ENCODE measurements around the gene AGTPBP1. TPM values are rescaled to one million over a fixed set of nuclear protein-coding genes. Genes with fewer than 3 reads are reported as not detected.
"Not testable (repeated sequence)": the region's sequence is repeated elsewhere in the genome, so short reads cannot be mapped to it uniquely, and the experiment has no call there.

Gene AGTPBP1
- polyA plus RNA-seq, 3 donors, result 24.0 to 29.9 (median 25.8) TPM

DNA sequence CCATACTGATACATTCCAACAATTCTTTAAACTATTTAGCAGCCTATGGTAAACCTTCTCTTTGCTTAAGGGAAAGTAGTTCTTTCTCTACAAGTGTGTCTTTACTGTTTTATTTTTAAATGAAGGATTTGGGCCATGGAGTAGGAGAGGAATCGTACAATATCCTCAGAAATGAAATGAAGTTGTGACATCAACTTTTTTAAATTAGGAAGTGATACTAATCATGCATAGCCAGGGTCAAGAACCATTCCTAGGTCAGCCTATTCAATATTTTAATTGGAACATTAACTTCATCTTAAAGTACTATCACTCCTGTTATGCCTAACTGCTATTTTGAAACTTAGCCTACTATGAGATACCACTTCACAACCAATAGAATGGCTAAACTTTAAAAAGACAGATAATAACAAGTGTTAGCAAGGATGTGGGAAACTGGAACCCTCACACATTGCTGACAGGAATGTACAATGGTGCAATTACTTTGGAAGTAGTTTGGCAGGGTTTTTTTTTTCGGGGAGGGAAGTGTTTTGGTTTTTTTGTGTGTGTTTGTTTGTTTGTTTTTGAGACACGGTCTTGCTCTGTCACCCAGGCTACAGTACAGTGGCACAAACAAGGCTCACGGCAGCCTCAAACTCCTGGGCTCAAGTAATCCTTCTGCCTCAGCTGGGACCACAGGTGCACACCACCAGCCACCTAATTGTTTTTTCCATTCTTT, 10.7 kb downstream of the AGTPBP1 start:
- DNase-seq (ENCODE audit: extremely low read depth in 1 of 11, low read depth in 9 of 11, low spot score in 4 of 11), result no peak

DNA sequence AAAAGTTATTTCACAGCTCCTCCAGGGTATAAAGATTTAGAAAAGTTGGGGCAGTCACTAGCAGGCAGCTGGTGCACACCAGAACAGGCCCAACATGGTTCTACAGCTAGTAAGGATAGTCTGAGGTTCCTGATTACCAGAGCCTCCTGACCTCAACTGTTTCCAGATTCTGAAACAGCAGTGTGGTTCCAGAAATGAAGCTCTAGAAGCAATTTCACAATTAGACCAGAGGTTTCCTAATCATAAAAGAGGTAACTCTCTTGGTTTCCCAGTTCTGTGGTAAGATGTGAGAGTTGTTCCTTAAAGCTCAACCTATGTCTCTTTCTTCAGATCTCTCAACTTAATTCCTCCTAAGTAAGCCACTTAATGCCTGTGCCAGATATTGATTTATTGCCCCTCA, 11.9 kb downstream of the AGTPBP1 start:
- no peak for DNase-seq (ENCODE audit: extremely low read depth in 1 of 11, low read depth in 9 of 11, low spot score in 4 of 11)

DNA sequence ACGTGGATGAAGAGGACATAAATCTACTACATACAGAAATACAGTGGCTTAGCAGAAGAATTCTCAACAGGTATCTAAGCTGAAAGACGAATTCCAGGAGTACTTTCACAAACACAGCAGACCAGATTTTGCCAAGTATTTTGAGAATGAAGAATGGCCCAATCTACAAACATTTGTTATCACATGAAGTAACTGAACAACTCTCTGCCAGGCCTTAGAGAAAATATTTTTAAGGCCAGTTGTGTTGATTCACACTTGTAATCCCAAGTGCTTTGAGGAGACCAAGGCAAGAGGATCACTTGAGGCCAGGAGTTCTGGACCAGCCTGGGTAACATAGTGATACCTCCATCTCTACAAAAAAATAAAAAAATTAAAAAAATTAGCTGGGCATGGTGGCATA, 14.3 kb downstream of the AGTPBP1 start:
- DNase-seq (ENCODE audit: extremely low read depth in 1 of 11, low read depth in 9 of 11, low spot score in 4 of 11), result no peak

DNA sequence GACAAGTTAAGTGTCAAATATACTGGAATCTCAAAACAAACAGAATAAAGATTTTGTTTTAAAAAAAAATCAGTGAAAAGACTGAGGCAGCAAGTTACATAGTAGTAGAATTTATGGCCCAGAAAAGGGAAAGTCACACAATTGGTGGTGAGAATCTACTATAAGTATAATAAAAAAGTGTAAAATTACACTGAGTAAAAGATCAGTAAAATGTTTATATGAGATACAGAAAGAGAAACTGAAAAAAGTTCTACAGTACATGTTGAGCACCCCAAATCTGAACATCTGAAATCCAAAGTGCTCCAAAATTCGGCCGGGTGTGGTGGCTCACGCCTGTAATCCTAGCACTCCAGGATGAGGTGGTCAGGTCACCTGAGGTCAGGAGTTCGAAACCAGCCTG, 15.0 kb downstream of the AGTPBP1 start:
- no peak for DNase-seq (ENCODE audit: extremely low read depth in 1 of 11, low read depth in 9 of 11, low spot score in 4 of 11)

DNA sequence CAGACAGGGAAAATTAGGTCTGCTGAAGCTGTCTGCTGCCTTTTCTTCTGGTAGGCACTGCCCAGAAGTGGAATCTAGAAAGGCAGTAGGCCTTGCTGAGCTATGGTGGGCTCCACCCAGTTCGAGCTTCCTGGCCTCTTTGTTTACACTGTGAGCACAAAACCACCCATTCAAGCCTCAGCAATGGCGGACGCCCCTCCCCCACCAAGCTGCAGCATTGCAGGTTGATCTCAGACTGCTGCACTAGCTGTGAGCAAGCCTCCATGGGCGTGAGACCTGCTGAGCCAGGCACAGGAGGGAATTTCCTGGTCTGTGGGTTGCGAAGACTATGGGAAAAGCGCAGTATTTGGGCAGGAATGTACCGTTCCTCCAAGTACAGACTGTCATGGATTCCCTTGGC, 18.5 kb downstream of the AGTPBP1 start:
- no peak for DNase-seq (ENCODE audit: extremely low read depth in 1 of 11, low read depth in 9 of 11, low spot score in 4 of 11)

DNA sequence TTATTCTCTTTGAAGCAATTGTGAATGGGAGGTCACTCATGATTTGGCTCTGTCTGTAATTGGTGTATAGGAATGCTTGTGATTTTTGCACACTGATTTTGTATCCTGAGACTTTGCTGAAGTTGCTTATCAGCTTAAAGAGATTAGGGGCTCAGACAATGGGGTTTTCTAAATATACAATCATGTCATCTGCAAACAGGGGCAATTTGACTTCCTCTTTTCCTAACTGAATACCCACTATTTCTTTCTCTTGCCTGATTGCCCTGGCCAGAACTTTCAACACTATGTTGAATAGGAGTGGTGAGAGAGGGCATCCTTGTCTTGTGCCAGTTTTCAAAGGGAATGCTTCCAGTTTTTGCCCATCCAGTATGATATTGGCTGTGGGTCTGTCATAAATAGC, 22.3 kb downstream of the AGTPBP1 start:
- not testable (repeated sequence) for DNase-seq (ENCODE audit: extremely low read depth in 1 of 11, low read depth in 9 of 11, low spot score in 4 of 11)

DNA sequence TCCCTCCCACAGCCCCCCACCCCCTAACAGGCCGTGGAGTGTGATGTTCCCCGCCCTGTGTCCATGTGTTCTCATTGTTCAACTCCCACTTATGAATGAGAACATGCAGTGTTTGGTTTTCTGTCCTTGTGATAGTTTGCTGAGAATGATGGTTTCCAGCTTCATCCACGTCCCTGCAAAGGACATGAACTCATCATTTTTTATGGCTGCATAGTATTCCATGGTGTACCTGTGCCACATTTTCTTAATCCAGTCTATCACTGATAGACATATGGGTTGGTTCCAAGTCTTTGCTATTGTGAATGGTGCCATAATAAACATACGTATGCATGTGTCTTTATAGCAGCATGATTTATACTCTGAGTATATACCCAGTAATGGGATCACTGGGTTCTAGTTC, 23.9 kb downstream of the AGTPBP1 start:
- not testable (repeated sequence) for DNase-seq (ENCODE audit: extremely low read depth in 1 of 11, low read depth in 9 of 11, low spot score in 4 of 11)

DNA sequence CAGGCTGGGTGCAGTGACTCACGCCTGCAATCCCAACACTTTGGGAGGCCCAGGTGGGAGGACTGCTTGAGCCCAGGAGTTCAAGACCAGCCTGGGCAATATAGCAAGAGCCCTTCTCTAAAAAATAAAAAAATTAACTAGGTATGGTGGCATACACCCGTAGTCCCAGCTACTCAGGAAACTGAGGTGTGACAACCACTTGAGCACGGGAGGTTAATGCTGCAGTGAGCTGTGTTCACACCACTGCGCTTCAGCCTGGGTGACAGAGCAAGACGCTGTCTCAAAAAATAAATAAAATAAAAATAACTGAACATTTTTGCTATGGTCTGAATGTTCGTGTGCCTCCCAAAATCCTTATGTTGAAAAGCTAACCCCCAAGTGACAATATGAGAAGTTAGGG, 24.5 kb downstream of the AGTPBP1 start:
- no peak for DNase-seq (ENCODE audit: extremely low read depth in 1 of 11, low read depth in 9 of 11, low spot score in 4 of 11)

DNA sequence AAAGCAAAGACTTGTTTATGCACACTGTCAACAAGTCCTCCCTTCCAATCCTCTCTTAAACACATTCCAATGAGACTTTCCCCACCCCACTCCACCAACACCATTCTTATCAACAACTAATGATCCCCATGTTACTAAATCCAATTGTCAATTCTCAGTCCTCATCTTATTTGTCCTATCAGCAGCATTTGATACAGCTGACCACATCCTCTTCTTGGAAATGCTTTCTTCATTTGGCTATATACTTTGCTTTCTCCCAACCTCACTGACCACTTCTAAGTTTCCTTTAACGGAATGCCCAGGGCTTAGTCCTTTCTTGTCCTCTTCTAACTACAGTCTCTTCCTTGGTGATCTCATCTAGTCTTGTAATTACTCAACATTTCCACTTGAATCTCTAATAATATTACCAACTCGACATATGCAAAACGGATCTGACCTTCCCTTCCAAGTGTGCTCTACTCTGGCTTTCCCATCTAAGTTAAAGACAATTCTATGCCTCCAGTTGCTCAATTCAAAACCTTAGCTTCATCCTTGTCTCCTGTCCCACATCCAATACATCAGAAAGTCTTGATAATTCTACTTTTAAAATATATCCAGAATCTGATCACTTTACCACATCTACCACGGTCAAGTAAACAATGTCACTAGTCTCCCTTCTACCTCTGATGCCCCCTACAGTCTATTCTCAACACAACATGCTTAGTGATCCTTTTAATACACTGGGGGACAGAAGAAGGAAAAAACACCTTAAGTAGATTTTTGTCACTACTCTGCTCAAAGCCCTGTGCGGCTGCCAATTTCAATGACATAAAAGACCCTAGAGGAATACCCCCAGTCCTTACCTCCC, 25.5 kb downstream of the AGTPBP1 start:
- DNase-seq (ENCODE audit: extremely low read depth in 1 of 11, low read depth in 9 of 11, low spot score in 4 of 11), result no peak

DNA sequence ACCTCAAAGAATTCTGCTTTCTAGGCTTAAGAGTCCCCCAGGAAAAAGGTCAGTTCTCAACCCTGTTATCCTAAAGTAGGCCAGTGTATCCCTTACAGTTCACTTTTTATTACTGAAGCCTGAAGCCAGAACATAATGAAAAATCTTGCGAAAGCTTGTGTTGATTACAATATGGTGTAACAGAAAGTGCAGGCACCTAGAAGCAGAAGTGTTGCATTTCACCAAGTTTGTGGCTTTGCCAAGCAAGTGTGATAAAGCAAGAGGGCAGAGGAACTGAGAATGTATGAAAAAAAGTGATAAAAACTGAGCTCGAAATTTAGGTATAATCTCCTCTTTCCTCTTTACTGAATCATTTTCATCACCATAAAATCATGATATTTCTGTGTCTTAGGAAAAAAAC, 26.2 kb downstream of the AGTPBP1 start:
- DNase-seq (ENCODE audit: extremely low read depth in 1 of 11, low read depth in 9 of 11, low spot score in 4 of 11), result no peak

DNA sequence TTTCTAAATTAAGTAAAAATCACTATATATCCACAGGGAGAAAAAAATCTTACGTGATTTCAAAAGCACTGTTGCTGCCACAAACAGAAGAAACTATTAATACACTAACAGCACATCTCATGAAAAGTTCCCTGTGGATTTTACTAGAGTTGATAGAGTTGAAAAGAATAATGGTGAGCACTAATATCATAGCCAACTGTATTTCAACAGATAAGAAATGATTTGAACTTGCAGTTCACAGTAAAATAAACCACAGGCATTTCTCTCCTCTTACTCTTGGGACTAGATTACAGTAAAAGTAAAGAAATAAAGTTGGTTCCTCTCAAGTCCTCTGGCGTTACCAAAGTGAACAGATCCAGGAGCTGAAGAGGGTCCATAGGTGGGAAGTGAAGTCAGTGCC, 27.9 kb downstream of the AGTPBP1 start:
- DNase-seq (ENCODE audit: extremely low read depth in 1 of 11, low read depth in 9 of 11, low spot score in 4 of 11), result no peak

DNA sequence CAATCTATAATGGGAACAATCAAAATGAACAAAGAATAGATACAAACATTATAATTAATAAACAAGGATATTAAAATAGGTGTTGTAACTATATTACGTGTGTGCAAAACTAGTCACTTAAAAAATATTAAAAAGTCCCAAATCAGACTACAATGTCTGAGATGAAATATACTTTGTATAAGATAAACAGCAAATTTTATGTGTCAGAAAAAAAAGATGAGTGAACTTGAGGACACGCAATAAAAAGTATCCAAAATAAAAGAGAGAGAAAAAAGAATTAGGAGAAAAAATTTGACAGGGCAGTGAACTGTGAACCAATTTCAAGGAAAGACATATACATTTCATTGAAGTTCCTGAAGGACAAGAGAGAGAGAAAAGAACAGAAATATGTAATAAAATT, 37.0 kb downstream of the AGTPBP1 start:
- no peak for DNase-seq (ENCODE audit: extremely low read depth in 1 of 11, low read depth in 9 of 11, low spot score in 4 of 11)

DNA sequence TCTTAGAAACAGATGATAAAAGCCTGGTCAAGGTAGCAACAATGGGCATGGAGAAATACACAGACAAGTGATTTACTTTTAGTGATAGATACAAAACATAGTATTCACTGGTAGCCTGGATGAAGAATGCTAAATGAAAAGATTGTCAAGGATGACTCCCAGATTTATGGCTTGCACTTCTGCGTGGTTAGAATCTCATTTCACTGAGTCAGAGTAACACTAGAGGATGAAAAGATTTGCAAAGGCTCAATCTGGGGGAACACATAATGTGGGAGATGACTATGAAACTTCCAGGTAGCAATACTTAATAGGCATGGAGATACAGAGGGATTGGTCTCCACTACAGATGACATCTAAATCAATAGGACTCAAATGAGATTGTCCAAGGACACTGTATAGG, 38.4 kb downstream of the AGTPBP1 start:
- DNase-seq (ENCODE audit: extremely low read depth in 1 of 11, low read depth in 9 of 11, low spot score in 4 of 11), result no peak

DNA sequence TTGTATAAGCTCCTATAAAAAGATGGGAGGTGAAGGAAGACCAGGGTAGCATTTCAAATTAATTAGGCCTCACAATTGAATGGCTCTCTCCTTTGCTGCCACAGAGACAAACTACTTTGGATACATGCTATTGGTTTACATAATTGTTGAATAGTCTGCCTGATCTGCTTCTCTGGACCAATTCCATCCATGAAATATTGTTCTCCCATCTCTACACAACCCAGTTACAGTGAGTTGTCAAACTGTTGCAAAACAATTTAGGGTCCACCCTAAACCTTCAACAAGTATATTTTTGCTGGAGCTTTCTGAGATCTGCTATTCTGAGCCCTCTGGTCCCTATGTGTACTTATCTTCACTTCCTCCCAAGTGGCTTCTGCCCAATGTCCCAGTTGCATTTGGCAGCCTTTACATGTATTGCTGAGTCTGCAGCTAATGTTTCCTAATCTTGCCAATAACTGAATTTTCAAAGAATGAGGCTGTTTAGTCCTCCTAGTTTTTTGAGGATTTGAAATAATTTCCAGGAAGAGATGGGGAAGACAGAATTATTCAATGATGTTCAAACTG, 38.9 kb downstream of the AGTPBP1 start:
- DNase-seq (ENCODE audit: extremely low read depth in 1 of 11, low read depth in 9 of 11, low spot score in 4 of 11), result no peak

DNA sequence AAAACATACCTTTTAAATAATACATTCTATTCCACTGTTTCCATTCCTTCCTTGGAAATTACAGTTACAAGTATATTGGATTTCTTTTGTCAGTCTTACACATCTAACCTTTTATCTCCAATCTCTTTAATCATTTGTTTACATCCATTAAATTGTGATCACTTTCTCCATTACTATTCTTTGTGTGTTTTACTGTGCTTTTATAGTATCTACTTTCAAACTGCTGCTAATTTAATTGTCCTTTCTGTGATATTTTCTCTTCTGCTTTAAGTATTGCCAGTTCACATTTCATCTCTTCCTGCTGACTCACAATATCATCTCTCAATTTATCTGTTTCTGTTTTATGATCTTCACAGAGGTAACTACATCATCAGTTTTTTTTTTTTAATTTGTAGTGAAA, 39.6 kb downstream of the AGTPBP1 start:
- DNase-seq (ENCODE audit: extremely low read depth in 1 of 11, low read depth in 9 of 11, low spot score in 4 of 11), result no peak

DNA sequence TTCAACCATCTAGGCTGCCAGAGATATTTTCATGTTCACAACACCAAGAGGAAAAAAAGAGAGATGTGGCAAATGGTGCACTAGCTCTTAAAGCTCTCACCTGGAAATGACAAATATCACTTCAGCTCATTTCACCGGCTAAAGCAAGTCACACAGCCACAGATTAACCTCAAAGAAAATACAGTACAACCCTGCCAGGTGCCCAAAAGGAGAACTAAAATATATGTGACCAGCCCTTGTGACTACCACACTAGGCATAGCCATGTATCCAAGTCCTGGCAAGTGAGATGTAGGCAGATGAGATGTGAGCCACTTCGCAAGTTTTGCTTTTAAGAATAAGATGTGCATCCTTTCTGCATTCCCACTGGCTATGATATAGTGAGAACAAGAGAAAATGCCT, 41.4 kb downstream of the AGTPBP1 start:
- no peak for DNase-seq (ENCODE audit: extremely low read depth in 1 of 11, low read depth in 9 of 11, low spot score in 4 of 11)

DNA sequence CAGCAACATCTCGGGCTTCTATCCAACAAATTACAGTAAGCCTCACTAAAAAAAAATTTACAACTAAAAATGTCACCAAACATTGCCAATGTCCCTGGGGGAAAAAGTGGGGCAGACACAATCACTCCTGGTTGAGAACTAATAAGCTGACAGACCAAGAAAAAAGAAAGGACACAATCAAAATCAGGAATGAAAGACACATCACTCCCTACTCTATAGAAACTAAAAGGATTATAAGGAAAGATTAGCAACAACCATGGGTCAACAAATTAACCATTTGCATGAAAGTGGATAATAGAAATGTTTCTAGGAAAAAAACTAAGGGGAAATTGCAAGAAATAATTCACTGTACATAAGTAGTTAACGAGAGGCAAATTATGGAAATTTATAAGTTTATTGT, 53.4 kb downstream of the AGTPBP1 start:
- no peak for DNase-seq (ENCODE audit: extremely low read depth in 1 of 11, low read depth in 9 of 11, low spot score in 4 of 11)

DNA sequence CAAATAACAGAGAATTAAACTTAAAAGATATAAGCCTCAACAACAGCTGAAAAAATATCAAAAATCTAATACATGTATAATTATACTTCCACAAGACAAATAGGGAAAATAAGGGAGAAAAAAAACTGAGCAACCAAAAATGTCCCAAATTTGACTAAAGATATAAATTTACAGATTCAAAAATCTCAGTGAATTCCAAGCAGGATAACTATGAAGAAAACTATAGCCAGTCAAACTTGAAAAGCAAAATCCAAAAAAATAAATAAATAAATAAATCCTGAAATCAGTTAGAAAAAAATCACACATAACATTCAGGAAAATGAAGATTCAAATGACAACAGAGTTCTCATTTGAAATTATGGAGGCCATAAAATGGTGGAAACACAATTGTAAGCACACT, 56.7 kb downstream of the AGTPBP1 start:
- DNase-seq (ENCODE audit: extremely low read depth in 1 of 11, low read depth in 9 of 11, low spot score in 4 of 11), result no peak

DNA sequence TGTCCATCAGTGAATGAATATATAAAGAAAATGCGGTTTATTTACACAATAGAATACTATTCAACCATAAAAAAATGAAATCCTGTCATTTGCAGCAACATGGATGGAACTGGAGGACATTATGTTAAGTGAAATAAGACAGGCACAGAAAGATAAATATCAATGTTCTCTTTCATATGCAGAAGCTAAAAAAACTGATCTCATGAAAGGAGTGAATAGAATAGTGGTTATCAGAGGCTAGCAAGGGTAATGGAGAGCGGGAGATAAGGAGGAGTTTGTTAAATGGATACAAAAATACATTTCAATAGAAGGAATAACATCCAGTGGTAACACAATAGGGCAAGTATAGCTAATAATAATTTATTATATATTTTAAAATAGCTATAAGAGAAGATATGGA, 65.0 kb downstream of the AGTPBP1 start:
- no peak for DNase-seq (ENCODE audit: extremely low read depth in 1 of 11, low read depth in 9 of 11, low spot score in 4 of 11)

DNA sequence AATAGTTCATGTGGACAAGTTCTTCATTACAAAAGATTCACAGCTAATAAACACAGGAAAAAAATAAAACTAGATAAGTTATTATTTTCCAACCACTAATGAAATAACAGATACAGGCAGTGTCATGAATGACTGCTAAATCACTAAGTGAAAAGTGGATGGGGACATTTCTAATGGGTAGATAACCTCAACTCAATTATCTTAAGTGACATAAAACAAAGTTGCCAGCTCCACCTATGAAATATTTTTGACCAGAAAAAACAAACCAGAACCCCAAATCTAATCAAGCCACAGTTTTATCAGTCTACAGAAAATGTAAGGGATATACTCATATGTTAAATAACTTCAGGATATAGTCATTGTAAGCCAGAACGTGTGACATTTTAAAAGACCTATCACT, 74.4 kb downstream of the AGTPBP1 start:
- no peak for DNase-seq (ENCODE audit: extremely low read depth in 1 of 11, low read depth in 9 of 11, low spot score in 4 of 11)
